ENCODE measurements around the gene NEDD4L. TPM values are rescaled to one million over a fixed set of nuclear protein-coding genes. Genes with fewer than 3 reads are reported as not detected.

Gene NEDD4L
- total and polyA plus RNA-seq, 10 of the 15 experiments (the other 5 are each of a cell fraction or from before 2014, with no cell fraction given): 7.4 to 24.0 (median 17.7) TPM

DNA sequence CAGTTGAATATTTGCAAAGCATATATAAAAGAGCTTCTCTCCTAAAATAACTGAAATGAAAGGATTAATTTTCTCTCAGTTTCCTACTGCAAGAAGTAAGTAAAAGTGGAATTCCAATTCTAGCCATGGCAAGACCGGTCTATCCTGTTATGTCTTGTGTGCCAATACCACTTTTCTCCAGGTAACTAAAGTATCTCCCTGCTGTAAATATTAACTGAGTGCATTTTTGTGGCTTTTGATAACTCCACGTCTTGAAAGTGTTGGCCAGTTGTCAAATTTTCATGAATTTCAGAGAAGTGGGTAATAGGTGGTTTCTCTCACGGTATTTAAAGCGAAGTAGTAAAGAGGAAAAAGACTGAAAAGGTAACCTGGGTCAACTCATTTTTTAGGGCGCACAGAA, 225.9 kb downstream of the NEDD4L start:
- H2AFZ ChIP-seq (ENCODE audit: control insufficient read depth, low read depth, low read length): no peak overlapping the region
- ATAC-seq (no peak), FAIRE-seq (no peak), DNase-seq (ENCODE audit: low read depth, low spot score) (no peak)
- in situ Hi-C loops (cut with MboI): no loop called here
- no peaks in the 10 kb centered on the region for H3K79me2 ChIP-seq (ENCODE audit: control insufficient read depth, insufficient read depth, low read length)
- intact Hi-C loops (cut with micrococcal nuclease; ENCODE audit: unreplicated experiment): no loop called here
- H3K4me1 ChIP-seq (ENCODE audit: control insufficient read depth, insufficient read depth, low read length): peaks cover 4% of the 10 kb centered on the region; the same call in 1 of the 2 replicates
- ChIA-PET CTCF (interaction anchor here (1.4 kb wide), 1 partner anchor 52 kb away, joined by 5 read pairs; no protein-coding TSS in a partner anchor), SMC1A (ENCODE audit: uncharacterized antibody, unreplicated experiment) (no interaction called here), RAD21 (ENCODE audit: unreplicated experiment) (no interaction called here), POLR2A (interaction anchor here (1.0 kb wide), 1 partner anchor 74 kb away, joined by 3 read pairs; no protein-coding TSS in a partner anchor)
- no peak overlapping the region for H3K9ac ChIP-seq (ENCODE audit: control insufficient read depth, insufficient read depth, low read length)
- no peaks in the 10 kb centered on the region for H3K36me3 ChIP-seq (ENCODE audit: control insufficient read depth in 2 of 2, insufficient read depth in 2 of 2, low read length in 1 of 2)
- BruUV-seq (replicated peaks): no TSS peak
- 68% methylated on average over 5 of the region's 5 CpGs for WGBS (ENCODE audit: insufficient coverage, insufficient replicate concordance, low lambda C conversion rate, missing lambda C conversion rate)
- no peaks in the 10 kb centered on the region for H3K9me3 ChIP-seq (replicated peaks; ENCODE audit: control insufficient read depth, insufficient read depth, low read length)
- no peaks in the 10 kb centered on the region for H4K20me1 ChIP-seq (ENCODE audit: control insufficient read depth, insufficient read depth)
- H3K4me3 ChIP-seq: no peak overlapping the region
- H3K27ac ChIP-seq (ENCODE audit: control insufficient read depth, insufficient read depth): no peak overlapping the region
- no peaks in the 10 kb centered on the region for H3K27me3 ChIP-seq (replicated peaks in 1 of 2; ENCODE audit: control insufficient read depth in 2 of 2, insufficient read depth in 2 of 2, low read length in 1 of 2)
- no peak overlapping the region for H3K4me2 ChIP-seq (ENCODE audit: control insufficient read depth, insufficient read depth)
- TF ChIP-seq, protein P1, sequence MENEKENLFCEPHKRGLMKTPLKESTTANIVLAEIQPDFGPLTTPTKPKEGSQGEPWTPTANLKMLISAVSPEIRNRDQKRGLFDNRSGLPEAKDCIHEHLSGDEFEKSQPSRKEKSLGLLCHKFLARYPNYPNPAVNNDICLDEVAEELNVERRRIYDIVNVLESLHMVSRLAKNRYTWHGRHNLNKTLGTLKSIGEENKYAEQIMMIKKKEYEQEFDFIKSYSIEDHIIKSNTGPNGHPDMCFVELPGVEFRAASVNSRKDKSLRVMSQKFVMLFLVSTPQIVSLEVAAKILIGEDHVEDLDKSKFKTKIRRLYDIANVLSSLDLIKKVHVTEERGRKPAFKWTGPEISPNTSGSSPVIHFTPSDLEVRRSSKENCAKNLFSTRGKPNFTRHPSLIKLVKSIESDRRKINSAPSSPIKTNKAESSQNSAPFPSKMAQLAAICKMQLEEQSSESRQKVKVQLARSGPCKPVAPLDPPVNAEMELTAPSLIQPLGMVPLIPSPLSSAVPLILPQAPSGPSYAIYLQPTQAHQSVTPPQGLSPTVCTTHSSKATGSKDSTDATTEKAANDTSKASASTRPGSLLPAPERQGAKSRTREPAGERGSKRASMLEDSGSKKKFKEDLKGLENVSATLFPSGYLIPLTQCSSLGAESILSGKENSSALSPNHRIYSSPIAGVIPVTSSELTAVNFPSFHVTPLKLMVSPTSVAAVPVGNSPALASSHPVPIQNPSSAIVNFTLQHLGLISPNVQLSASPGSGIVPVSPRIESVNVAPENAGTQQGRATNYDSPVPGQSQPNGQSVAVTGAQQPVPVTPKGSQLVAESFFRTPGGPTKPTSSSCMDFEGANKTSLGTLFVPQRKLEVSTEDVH (IDR thresholded peaks at IDR 0.05; ENCODE audit: low read depth, partially characterized antibody): no peak
- TF ChIP-seq NR2C2 (IDR thresholded peaks at IDR 0.05; ENCODE audit: borderline replicate concordance, control insufficient read depth, insufficient read length, low read depth) (no peak), ETV6 (conservative IDR thresholded peaks at IDR 0.05 in 1 of 2, IDR thresholded peaks at IDR 0.05 in 1 of 2; ENCODE audit: borderline replicate concordance in 1 of 2, low read depth in 1 of 2) (no peak), KLF5 (IDR thresholded peaks at IDR 0.05; ENCODE audit: partially characterized antibody) (no peak), CHD4 (IDR thresholded peaks at IDR 0.05) (no peak), MYC (IDR thresholded peaks at IDR 0.05; ENCODE audit: insufficient read depth, insufficient read length, insufficient replicate concordance, low read length, severe bottlenecking) (no peak), BHLHE40 (IDR thresholded peaks at IDR 0.05; ENCODE audit: borderline replicate concordance in 1 of 2, low read depth in 2 of 2, low read length in 1 of 2) (no peak), SMAD1 (IDR thresholded peaks at IDR 0.05; ENCODE audit: low read depth, partially characterized antibody) (no peak), CBFB (IDR thresholded peaks at IDR 0.05; ENCODE audit: low read depth) (no peak), SUPT20H (IDR thresholded peaks at IDR 0.05; ENCODE audit: borderline replicate concordance, control insufficient read depth, low read depth, low read length) (no peak), FOS (IDR thresholded peaks at IDR 0.05; ENCODE audit: borderline replicate concordance, extremely low read depth, insufficient read length) (no peak), SMC3 (IDR thresholded peaks at IDR 0.05; ENCODE audit: borderline replicate concordance, low read length) (no peak), EP300 (IDR thresholded peaks at IDR 0.05; ENCODE audit: borderline replicate concordance in 1 of 2, control insufficient read depth in 1 of 2, low read depth in 2 of 2, low read length in 2 of 2) (no peak), PAX5 (IDR thresholded peaks at IDR 0.05; ENCODE audit: borderline replicate concordance, low read depth, low read length) (no peak)
- TF ChIP-seq, protein P2, sequence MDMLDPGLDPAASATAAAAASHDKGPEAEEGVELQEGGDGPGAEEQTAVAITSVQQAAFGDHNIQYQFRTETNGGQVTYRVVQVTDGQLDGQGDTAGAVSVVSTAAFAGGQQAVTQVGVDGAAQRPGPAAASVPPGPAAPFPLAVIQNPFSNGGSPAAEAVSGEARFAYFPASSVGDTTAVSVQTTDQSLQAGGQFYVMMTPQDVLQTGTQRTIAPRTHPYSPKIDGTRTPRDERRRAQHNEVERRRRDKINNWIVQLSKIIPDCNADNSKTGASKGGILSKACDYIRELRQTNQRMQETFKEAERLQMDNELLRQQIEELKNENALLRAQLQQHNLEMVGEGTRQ (IDR thresholded peaks at IDR 0.05; ENCODE audit: borderline replicate concordance, low read depth, low read length): no peak
- TF ChIP-seq, protein P3, sequence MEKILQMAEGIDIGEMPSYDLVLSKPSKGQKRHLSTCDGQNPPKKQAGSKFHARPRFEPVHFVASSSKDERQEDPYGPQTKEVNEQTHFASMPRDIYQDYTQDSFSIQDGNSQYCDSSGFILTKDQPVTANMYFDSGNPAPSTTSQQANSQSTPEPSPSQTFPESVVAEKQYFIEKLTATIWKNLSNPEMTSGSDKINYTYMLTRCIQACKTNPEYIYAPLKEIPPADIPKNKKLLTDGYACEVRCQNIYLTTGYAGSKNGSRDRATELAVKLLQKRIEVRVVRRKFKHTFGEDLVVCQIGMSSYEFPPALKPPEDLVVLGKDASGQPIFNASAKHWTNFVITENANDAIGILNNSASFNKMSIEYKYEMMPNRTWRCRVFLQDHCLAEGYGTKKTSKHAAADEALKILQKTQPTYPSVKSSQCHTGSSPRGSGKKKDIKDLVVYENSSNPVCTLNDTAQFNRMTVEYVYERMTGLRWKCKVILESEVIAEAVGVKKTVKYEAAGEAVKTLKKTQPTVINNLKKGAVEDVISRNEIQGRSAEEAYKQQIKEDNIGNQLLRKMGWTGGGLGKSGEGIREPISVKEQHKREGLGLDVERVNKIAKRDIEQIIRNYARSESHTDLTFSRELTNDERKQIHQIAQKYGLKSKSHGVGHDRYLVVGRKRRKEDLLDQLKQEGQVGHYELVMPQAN (conservative IDR thresholded peaks at IDR 0.05): no peak
